ENCODE results near the gene RBMS1. TPM values are rescaled to one million over a fixed set of nuclear protein-coding genes. Genes with fewer than 3 reads are reported as not detected.

The RBMS1 gene
- total and polyA plus RNA-seq, 2 of the 13 experiments (the other 11 are each of a cell fraction or from before 2014, with no cell fraction given), result 55.5 to 110 TPM

DNA sequence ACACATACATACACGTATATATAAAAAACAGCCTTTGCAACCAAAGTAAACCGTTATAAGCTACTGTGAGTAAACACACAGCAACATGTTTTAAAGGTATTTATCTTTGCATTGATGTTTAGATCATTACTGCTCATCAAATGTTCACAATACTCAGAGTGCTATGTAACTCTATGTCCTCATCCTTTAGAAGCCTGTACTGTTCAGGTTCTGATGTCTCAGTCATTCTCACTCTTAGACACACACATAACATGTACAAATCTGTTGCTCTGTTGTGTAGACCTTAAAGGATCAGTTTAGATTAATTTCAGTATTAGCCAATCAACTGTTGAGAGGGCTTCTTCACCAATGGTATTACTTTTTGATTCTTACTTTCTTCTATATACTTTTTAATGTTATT is 153.9 kb downstream of the RBMS1 start:
- Histone ChIP-seq H3K9me3 (ENCODE audit: low read length) (no peaks in the 10 kb centered on the region), H2AFZ (ENCODE audit: low read length) (no peak overlapping the region), H3K4me1 (ENCODE audit: insufficient read depth, low read length) (no peaks in the 10 kb centered on the region), H3K4me3 (replicated peaks in 1 of 3; ENCODE audit: insufficient read depth in 1 of 3, low read depth in 2 of 3, low read length in 3 of 3) (no peak overlapping the region), H3K27me3 (ENCODE audit: control insufficient read depth in 1 of 2, insufficient read depth in 2 of 2, low read length in 2 of 2) (no peaks in the 10 kb centered on the region), H3K27ac (ENCODE audit: extremely low read length, insufficient read depth, low read length) (no peak overlapping the region), H3K4me2 (ENCODE audit: low read depth, low read length) (no peak overlapping the region), H3K36me3 (replicated peaks in 1 of 2; ENCODE audit: control insufficient read depth in 1 of 2, insufficient read depth in 2 of 2, low read length in 2 of 2) (no peaks in the 10 kb centered on the region), H4K20me1 (ENCODE audit: insufficient read depth, low read length) (peaks cover 7% of the 10 kb centered on the region; the same call in 1 of the 2 replicates), H3K79me2 (ENCODE audit: insufficient read depth, low read length) (peaks cover 12% of the 10 kb centered on the region), H3K9ac (ENCODE audit: insufficient read depth, low read depth, low read length) (no peak overlapping the region)
- ChIA-PET CTCF (ENCODE audit: low intra/inter-chr PET ratio, low total read pairs) (no interaction called here), POLR2A (interaction anchor here (1.5 kb wide), 1 partner anchor 10 kb away, joined by 3 read pairs; no protein-coding TSS in a partner anchor)
- ATAC-seq (no peak), FAIRE-seq (no peak), DNase-seq (ENCODE audit: low spot score) (no peak)
- no TSS peak for BruUV-seq (replicated peaks)
- TF ChIP-seq ZNF567 (CRISPR knock-in tag; IDR thresholded peaks at IDR 0.05; ENCODE audit: borderline replicate concordance) (no peak), JUNB (CRISPR knock-in tag; IDR thresholded peaks at IDR 0.05; ENCODE audit: borderline replicate concordance) (no peak), ZFY (CRISPR knock-in tag; IDR thresholded peaks at IDR 0.05) (no peak), SP1 (IDR thresholded peaks at IDR 0.05) (no peak), SP1 (CRISPR knock-in tag; IDR thresholded peaks at IDR 0.05) (no peak), ZNF335 (CRISPR knock-in tag; IDR thresholded peaks at IDR 0.05) (no peak), CHD4 (IDR thresholded peaks at IDR 0.05; ENCODE audit: borderline replicate concordance, low read length) (no peak), CBFB (CRISPR knock-in tag; IDR thresholded peaks at IDR 0.05) (no peak)
- TF ChIP-seq, protein P1, sequence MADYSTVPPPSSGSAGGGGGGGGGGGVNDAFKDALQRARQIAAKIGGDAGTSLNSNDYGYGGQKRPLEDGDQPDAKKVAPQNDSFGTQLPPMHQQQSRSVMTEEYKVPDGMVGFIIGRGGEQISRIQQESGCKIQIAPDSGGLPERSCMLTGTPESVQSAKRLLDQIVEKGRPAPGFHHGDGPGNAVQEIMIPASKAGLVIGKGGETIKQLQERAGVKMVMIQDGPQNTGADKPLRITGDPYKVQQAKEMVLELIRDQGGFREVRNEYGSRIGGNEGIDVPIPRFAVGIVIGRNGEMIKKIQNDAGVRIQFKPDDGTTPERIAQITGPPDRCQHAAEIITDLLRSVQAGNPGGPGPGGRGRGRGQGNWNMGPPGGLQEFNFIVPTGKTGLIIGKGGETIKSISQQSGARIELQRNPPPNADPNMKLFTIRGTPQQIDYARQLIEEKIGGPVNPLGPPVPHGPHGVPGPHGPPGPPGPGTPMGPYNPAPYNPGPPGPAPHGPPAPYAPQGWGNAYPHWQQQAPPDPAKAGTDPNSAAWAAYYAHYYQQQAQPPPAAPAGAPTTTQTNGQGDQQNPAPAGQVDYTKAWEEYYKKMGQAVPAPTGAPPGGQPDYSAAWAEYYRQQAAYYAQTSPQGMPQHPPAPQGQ (CRISPR knock-in tag; IDR thresholded peaks at IDR 0.05; ENCODE audit: borderline replicate concordance), result no peak
- TF ChIP-seq, protein P2, sequence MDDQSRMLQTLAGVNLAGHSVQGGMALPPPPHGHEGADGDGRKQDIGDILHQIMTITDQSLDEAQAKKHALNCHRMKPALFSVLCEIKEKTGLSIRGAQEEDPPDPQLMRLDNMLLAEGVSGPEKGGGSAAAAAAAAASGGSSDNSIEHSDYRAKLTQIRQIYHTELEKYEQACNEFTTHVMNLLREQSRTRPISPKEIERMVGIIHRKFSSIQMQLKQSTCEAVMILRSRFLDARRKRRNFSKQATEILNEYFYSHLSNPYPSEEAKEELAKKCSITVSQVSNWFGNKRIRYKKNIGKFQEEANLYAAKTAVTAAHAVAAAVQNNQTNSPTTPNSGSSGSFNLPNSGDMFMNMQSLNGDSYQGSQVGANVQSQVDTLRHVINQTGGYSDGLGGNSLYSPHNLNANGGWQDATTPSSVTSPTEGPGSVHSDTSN (CRISPR knock-in tag; IDR thresholded peaks at IDR 0.05; ENCODE audit: borderline replicate concordance), result no peak
- TF ChIP-seq, protein P3, sequence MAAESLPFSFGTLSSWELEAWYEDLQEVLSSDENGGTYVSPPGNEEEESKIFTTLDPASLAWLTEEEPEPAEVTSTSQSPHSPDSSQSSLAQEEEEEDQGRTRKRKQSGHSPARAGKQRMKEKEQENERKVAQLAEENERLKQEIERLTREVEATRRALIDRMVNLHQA (CRISPR knock-in tag; IDR thresholded peaks at IDR 0.05), result no peak
- WGBS (ENCODE audit: low lambda C conversion rate), result 98% methylated on average over 2 of the region's 2 CpGs
- intact Hi-C loops (cut with micrococcal nuclease; ENCODE audit: unreplicated experiment) (no loop called here), in situ Hi-C loops (cut with HindIII; ENCODE audit: extremely low pct_ligation_motif_present, low pct_unique_long_range_greater_than_20kb) (no loop called here)

Data from HepG2 (cell line).